Effector CD4-positive, alpha-beta T cell (primary cell): ENCODE measurements around the gene EPS8L3.
"Not testable (repeated sequence)": the region's sequence is repeated elsewhere in the genome, so short reads cannot be mapped to it uniquely, and the experiment has no call there.

Experiments used
- DNase-seq: peaks from one replicate; pipeline ENCODE4 v3.0.0-alpha.2; 2020

Gene EPS8L3

GRCh38 chr1:109704173-109704572, 59.5 kb downstream of the EPS8L3 start:
- no peak for DNase-seq

GRCh38 chr1:109702940-109703339, 60.8 kb downstream of the EPS8L3 start:
- not testable (repeated sequence) for DNase-seq
